Gastroesophageal sphincter (tissue), 4 donors: ENCODE measurements around the gene XKRX. TPM values are rescaled to one million over a fixed set of nuclear protein-coding genes. Genes with fewer than 3 reads are reported as not detected.

Experiments used
- ATAC-seq: fragments of 150-250 bp; one replicate; pipeline ENCODE4 v1.9.1; 2016; ENCODE audit warnings: mild to moderate bottlenecking, moderate library complexity
- H3K27ac ChIP-seq, 4 donors: fragments of 200-600 bp; sonication (generic) in 3 of 4; 1 replicate in 3 of 4; 2 replicates in 1 of 4; pipeline ENCODE4 v1.5.1; 2016 to 2019
- H3K27me3 ChIP-seq: fragments of 200-600 bp; sonication (generic); one replicate; pipeline ENCODE4 v1.5.1; 2019
- H3K36me3 ChIP-seq, 2 donors: fragments of 200-600 bp; sonication (generic); one replicate each; pipeline ENCODE4 v1.5.1; 2019; ENCODE audit warnings: control low read depth in 1 of 2
- H3K4me1 ChIP-seq, 3 donors: fragments of 200-600 bp; sonication (generic); 1 replicate in 2 of 3; 2 replicates in 1 of 3; pipeline ENCODE4 v1.5.1; 2016 to 2019; ENCODE audit warnings: control low read depth in 2 of 3
- H3K4me3 ChIP-seq, 2 donors: fragments of 200-600 bp; sonication (generic); one replicate each; pipeline ENCODE4 v1.5.1; 2019; ENCODE audit warnings: mild to moderate bottlenecking in 1 of 2, moderate library complexity in 1 of 2
- H3K9me3 ChIP-seq, 3 donors: fragments of 200-600 bp; sonication (generic); one replicate each; pipeline ENCODE4 v1.5.1; 2017 to 2019; ENCODE audit warnings: control low read depth in 2 of 3
- CTCF ChIP-seq, 4 experiments: fragments of 200-600 bp in 2 of 4; fragments of 450-650 bp in 2 of 4; sonication (generic) in 1 of 4; IDR thresholded peaks; one replicate each; pipeline ENCODE4 v1.5.1; 2017 to 2019; ENCODE audit warnings: antibody characterized with exemption in 4 of 4, mild to moderate bottlenecking in 2 of 4, moderate library complexity in 2 of 4
- EP300 ChIP-seq: sonication (generic); formaldehyde crosslinking; IDR thresholded peaks from one replicate; pipeline ENCODE4 v1.6.1; 2017; ENCODE audit warnings: antibody characterized with exemption, mild to moderate bottlenecking
- POLR2A ChIP-seq, 2 donors: fragments of 450-650 bp; IDR thresholded peaks; one replicate each; pipeline ENCODE4 v1.6.1; 2017; ENCODE audit warnings: antibody characterized with exemption in 2 of 2, mild to moderate bottlenecking in 2 of 2, moderate library complexity in 1 of 2
- POLR2AphosphoS5 ChIP-seq: sonication (generic); formaldehyde crosslinking; IDR thresholded peaks from one replicate; pipeline ENCODE4 v1.6.1; 2017; ENCODE audit warnings: antibody characterized with exemption
- WGBS, 2 donors: methylation state at CpG; one replicate each; pipeline ENCODE4 v1.1.5; 2018; ENCODE audit warnings: low coverage in 1 of 2; 5-methylcytosine and 5-hydroxymethylcytosine counted together
- total RNA-seq, 4 donors: library from RNA; depleted of rRNA; stranded (reverse); fragments of >200 nt; gene quantifications; one replicate each; pipeline ENCODE4 v1.1.0, GENCODE V29; 2016

Gene XKRX
- under 1 TPM in 1 of 4 donors, not detected in 3; 0.16 TPM for total RNA-seq

- Histone ChIP-seq H3K36me3 (no peaks in the 10 kb centered on the region), H3K27me3 (no peaks in the 10 kb centered on the region), H3K4me3 (peak within 1 kb of the TSS; percentile 7 to 47), H3K4me1 (peaks cover 0 to 12% (median 0%) of the 10 kb centered on the region in 3 donors), H3K27ac (no peak within 1 kb of the TSS), H3K9me3 (no peaks in the 10 kb centered on the region)
- ATAC-seq = no peak
- 0 to 33% methylated on average over 1 to 7 of the region's 51 CpGs for WGBS, 2 donors
- TF ChIP-seq EP300 = no peak
- no peak for TF ChIP-seq POLR2AphosphoS5
- TF ChIP-seq POLR2A (IDR thresholded peaks at IDR 0.05) = no peak
- TF ChIP-seq CTCF (IDR thresholded peaks at IDR 0.05) = no peak
Measured at GRCh38 chrX:100928660-100929613, at the start of gene XKRX. TSS of gene XKRX (minus strand) at chrX:100928917. CDS start at chrX:100928304, 613 bp downstream.

- Histone ChIP-seq H3K4me3 (no peak overlapping the region), H3K27me3 (no peaks in the 10 kb centered on the region), H3K27ac (no peak overlapping the region), H3K4me1 (no peaks in the 10 kb centered on the region), H3K36me3 (peaks cover 0 to 6% of the 10 kb centered on the region in 2 donors), H3K9me3 (no peaks in the 10 kb centered on the region)
- TF ChIP-seq CTCF (IDR thresholded peaks at IDR 0.05) (no peak), POLR2AphosphoS5 (no peak), POLR2A (IDR thresholded peaks at IDR 0.05) (no peak), EP300 (no peak)
- ATAC-seq = no peak
- WGBS, 2 donors = 83% methylated on average over 1 of the region's 1 CpG; no CpG with 5 or more reads in 1 of the 2 donors
Measured at GRCh38 chrX:100976211-100976610, 47.5 kb upstream of the XKRX start.

- WGBS, 2 donors = 90 to 95% methylated on average over 3 of the region's 3 CpGs
- no peaks in the 10 kb centered on the region for H3K36me3 ChIP-seq
- H3K27me3 ChIP-seq = no peaks in the 10 kb centered on the region
- H3K9me3 ChIP-seq = no peaks in the 10 kb centered on the region
- TF ChIP-seq EP300 = no peak
- no peak for TF ChIP-seq CTCF (IDR thresholded peaks at IDR 0.05)
- no peak for TF ChIP-seq POLR2AphosphoS5
- no peak for TF ChIP-seq POLR2A (IDR thresholded peaks at IDR 0.05)
- no peak for ATAC-seq
- H3K4me1 ChIP-seq = no peaks in the 10 kb centered on the region
- H3K27ac ChIP-seq = no peak overlapping the region
- H3K4me3 ChIP-seq = no peak overlapping the region
Measured at GRCh38 chrX:100975212-100975611, 46.5 kb upstream of the XKRX start.

- no peaks in the 10 kb centered on the region for H3K4me1 ChIP-seq
- no peak for TF ChIP-seq POLR2A (IDR thresholded peaks at IDR 0.05)
- H3K27me3 ChIP-seq = no peaks in the 10 kb centered on the region
- H3K9me3 ChIP-seq = no peaks in the 10 kb centered on the region
- WGBS, 2 donors = 86 to 88% methylated on average over 2 to 7 of the region's 19 CpGs
- no peak overlapping the region for H3K27ac ChIP-seq
- ATAC-seq = no peak
- no peak overlapping the region for H3K4me3 ChIP-seq
- no peaks in the 10 kb centered on the region for H3K36me3 ChIP-seq
Measured at GRCh38 chrX:100973411-100973810, 44.7 kb upstream of the XKRX start.

- H3K36me3 ChIP-seq = no peaks in the 10 kb centered on the region
- no peak overlapping the region for H3K27ac ChIP-seq
- no peak overlapping the region for H3K4me3 ChIP-seq
- 50% methylated on average over 1 of the region's 1 CpG; no CpG with 5 or more reads in 1 of the 2 donors for WGBS, 2 donors
- TF ChIP-seq EP300 = no peak
- TF ChIP-seq CTCF (IDR thresholded peaks at IDR 0.05) = no peak
- TF ChIP-seq POLR2A (IDR thresholded peaks at IDR 0.05) = no peak
- no peak for TF ChIP-seq POLR2AphosphoS5
- no peak for ATAC-seq
- no peaks in the 10 kb centered on the region for H3K27me3 ChIP-seq
- H3K9me3 ChIP-seq = no peaks in the 10 kb centered on the region
- H3K4me1 ChIP-seq = no peaks in the 10 kb centered on the region
Measured at GRCh38 chrX:100969936-100970335, 41.2 kb upstream of the XKRX start.
